Endothelial cell of umbilical vein (primary cell): Measurements from ENCODE around the gene PCSK6. TPM values are rescaled to one million over a fixed set of nuclear protein-coding genes. Genes with fewer than 3 reads are reported as not detected.

ENCODE experiments used
- BruUV-seq: library from RNA; stranded (reverse); fragments of 400-500 nt; replicated peaks from 2 replicates; lab custom pipeline; 2021; lab: Mats Ljungman, UMichigan
- CTCF ChIA-PET: fragments of 300-600, 350-600 bp; sonication (Branson Sonifier 250); formaldehyde crosslinking; loops from one replicate; lab custom pipeline; 2021; ENCODE audit warnings: antibody characterized with exemption, inconsistent platforms; lab: Charles Lee
- POLR2A ChIA-PET: fragments of 300-600, 350-600 bp; sonication (Branson Sonifier 250); formaldehyde crosslinking; loops from one replicate; lab custom pipeline; 2021; ENCODE audit warnings: antibody characterized with exemption, inconsistent platforms; lab: Charles Lee
- DNase-seq: peaks from one replicate; pipeline ENCODE4 v3.0.0-alpha.2; 2011; ENCODE audit warnings: low read depth, low spot score
- FAIRE-seq: peaks from 2 replicates; lab custom pipeline; 2011; peaks lifted over from hg19 to GRCh38; lab: Jason Lieb, UNC
- H2AFZ ChIP-seq: 2 replicates; pipeline ENCODE4 v1.6.0; 2012; ENCODE audit warnings: low read depth, low read length, control low read depth, inconsistent platforms
- H3K27ac ChIP-seq: 2 replicates; pipeline ENCODE4 v1.5.1; 2011; ENCODE audit warnings: low read depth, mild to moderate bottlenecking, control low read depth, low read length, moderate library complexity; ENCODE audit not compliant: insufficient read depth
- H3K27me3 ChIP-seq, 2 experiments: 2 replicates each; pipeline versions ENCODE4 v1.6.0 to v1.6.1; 2011; ENCODE audit warnings: low read length in 2 of 2, mixed read lengths in 1 of 2; ENCODE audit not compliant: control insufficient read depth in 2 of 2, insufficient read depth in 2 of 2
- H3K36me3 ChIP-seq, 2 experiments: 2 replicates in 1 of 2; 3 replicates in 1 of 2; pipeline ENCODE4 v1.5.1; 2011; ENCODE audit warnings: low read length in 2 of 2, mild to moderate bottlenecking in 1 of 2, moderate library complexity in 1 of 2; ENCODE audit not compliant: control insufficient read depth in 2 of 2, insufficient read depth in 2 of 2; ENCODE audit errors: extremely low read depth in 1 of 2
- H3K4me1 ChIP-seq: 3 replicates; pipeline ENCODE4 v1.5.1; 2011; ENCODE audit warnings: mild to moderate bottlenecking, low read length; ENCODE audit not compliant: control insufficient read depth, insufficient read depth; ENCODE audit errors: extremely low read depth
- H3K4me2 ChIP-seq: 2 replicates; pipeline ENCODE4 v1.6.1; 2011; ENCODE audit warnings: low read length, control low read depth, mixed read lengths; ENCODE audit not compliant: insufficient read depth
- H3K4me3 ChIP-seq, 3 experiments: fragments of 200-600 bp in 1 of 3; sonication (generic), shearing (Covaris generic) in 1 of 3; replicated peaks in 1 of 3; 2 replicates each; pipeline ENCODE4 v1.5.1; 2011 to 2016; ENCODE audit warnings: control low read depth in 3 of 3, low read length in 3 of 3, mild to moderate bottlenecking in 2 of 3, inconsistent platforms in 1 of 3, low read depth in 1 of 3, moderate library complexity in 1 of 3; ENCODE audit not compliant: insufficient read depth in 1 of 3
- H3K79me2 ChIP-seq: 2 replicates; pipeline ENCODE4 v1.6.0; 2012; ENCODE audit warnings: low read length, inconsistent platforms; ENCODE audit not compliant: control insufficient read depth, insufficient read depth
- H3K9ac ChIP-seq: replicated peaks from 2 replicates; pipeline ENCODE3; 2011; ENCODE audit warnings: low read length, control low read depth; ENCODE audit not compliant: insufficient read depth; ENCODE audit errors: extremely low read depth
- H3K9me1 ChIP-seq: replicated peaks from 3 replicates; pipeline ENCODE4 v1.6.0; 2011; ENCODE audit warnings: mild to moderate bottlenecking, low read length; ENCODE audit not compliant: control insufficient read depth, insufficient read depth; ENCODE audit errors: extremely low read depth
- H3K9me3 ChIP-seq: replicated peaks from 2 replicates; pipeline ENCODE4 v1.5.1; 2012; ENCODE audit warnings: low read length, inconsistent platforms; ENCODE audit not compliant: control insufficient read depth, insufficient read depth
- H4K20me1 ChIP-seq: replicated peaks from 2 replicates; pipeline ENCODE3; 2011; ENCODE audit warnings: mild to moderate bottlenecking, low read length; ENCODE audit not compliant: control insufficient read depth, insufficient read depth; ENCODE audit errors: extremely low read depth
- CTCF ChIP-seq, 2 donors: IDR thresholded peaks; 1 replicate in 1 of 2; 2 replicates in 1 of 2; pipeline ENCODE4 v1.5.1; 2011; ENCODE audit warnings: low read length in 2 of 2, mild to moderate bottlenecking in 2 of 2, moderate library complexity in 2 of 2, control low read depth in 1 of 2, inconsistent platforms in 1 of 2, low read depth in 1 of 2; ENCODE audit not compliant: insufficient read depth in 1 of 2; ENCODE audit errors: extremely low read depth in 1 of 2
- EZH2 ChIP-seq: IDR thresholded peaks from 2 replicates; pipeline ENCODE4 v1.6.1; 2012; ENCODE audit warnings: borderline replicate concordance, low read depth, mild to moderate bottlenecking, moderate library complexity, low read length, inconsistent platforms; ENCODE audit not compliant: severe bottlenecking
- FOS ChIP-seq: IDR thresholded peaks from 2 replicates; pipeline ENCODE4 v1.6.1; 2011; ENCODE audit warnings: mild to moderate bottlenecking, low read length, moderate library complexity, borderline replicate concordance; ENCODE audit not compliant: insufficient read depth
- GATA2 ChIP-seq: IDR thresholded peaks from 2 replicates; pipeline ENCODE4 v1.7.0; 2011; ENCODE audit warnings: low read depth, mild to moderate bottlenecking, moderate library complexity, mixed read lengths, low read length; ENCODE audit not compliant: insufficient read length, insufficient read depth
- JUN ChIP-seq: IDR thresholded peaks from 2 replicates; pipeline ENCODE4 v1.6.1; 2011; ENCODE audit warnings: borderline replicate concordance, low read depth; ENCODE audit not compliant: insufficient read length, insufficient read depth
- MAX ChIP-seq: IDR thresholded peaks from 2 replicates; pipeline ENCODE4 v1.6.1; 2011; ENCODE audit not compliant: insufficient read depth, insufficient read length
- MYC ChIP-seq: IDR thresholded peaks from one replicate; pipeline ENCODE4 v1.6.1; 2011; ENCODE audit warnings: mild to moderate bottlenecking, low read depth, low read length
- POLR2A ChIP-seq: IDR thresholded peaks from 2 replicates; pipeline ENCODE4 v1.6.1; 2012; ENCODE audit warnings: low read depth, mild to moderate bottlenecking, control low read depth, low read length
- POLR2AphosphoS5 ChIP-seq: IDR thresholded peaks from 2 replicates; pipeline ENCODE4 v1.6.1; 2012; ENCODE audit warnings: low read depth, mild to moderate bottlenecking, control low read depth, low read length, moderate library complexity; ENCODE audit not compliant: insufficient read depth
- dilution Hi-C: fragments of 300-500 bp; cut with MboI; formaldehyde crosslinking; loops from one replicate; pipeline ENCODE4 v1.15.0; 2019; ENCODE audit warnings: low sequenced_read_pairs; ENCODE audit not compliant: extremely low pct_ligation_motif_present
- intact Hi-C: fragments of 100-400 bp; cut with micrococcal nuclease; formaldehyde crosslinking; loops from one replicate; pipeline ENCODE4 v1.10.0; 2022
- polyA plus RNA-seq, 4 experiments: library from polyadenylated mRNA; depleted of rRNA in 3 of 4; stranded (reverse) in 3 of 4; unstranded in 1 of 4; fragments of >200 nt; gene quantifications; 2 replicates each; pipeline versions ENCODE4 v1.2.1 to v1.2.3, GENCODE V29; 2011 to 2012; ENCODE audit warnings: missing spikeins in 1 of 4
- total RNA-seq: library from RNA; stranded (reverse); gene quantifications from 2 replicates; pipeline ENCODE4 v1.2.3, GENCODE V29; 2021

The PCSK6 gene
- total and polyA plus RNA-seq, 2 donors (not counting 3 experiments of a cell fraction or from before 2014, with no cell fraction given) = 0.18 to 0.69 TPM

GRCh38 chr15:101535170-101535902, 45.8 kb upstream of the PCSK6 start:
- Histone ChIP-seq H3K9me3 (no peaks in the 10 kb centered on the region), H3K27ac (no peak overlapping the region), H3K9ac (no peak overlapping the region), H3K9me1 (no peaks in the 10 kb centered on the region), H3K27me3 (no peaks in the 10 kb centered on the region), H2AFZ (no peak overlapping the region), H3K79me2 (no peaks in the 10 kb centered on the region), H3K4me1 (no peaks in the 10 kb centered on the region), H3K4me2 (no peak overlapping the region), H3K36me3 (no peaks in the 10 kb centered on the region), H4K20me1 (no peaks in the 10 kb centered on the region), H3K4me3 (no peak overlapping the region)
- no TSS peak for BruUV-seq
- POLR2A ChIA-PET = no interaction called here
- intact Hi-C loops (no loop called here), dilution Hi-C loops (no loop called here)
- CTCF ChIA-PET = no interaction called here
- TF ChIP-seq JUN (no peak), EZH2 (no peak), CTCF (IDR thresholded peaks at IDR 0.05; ENCODE audit: extremely low read depth in 1 of 2, insufficient read depth in 1 of 2, low read depth in 1 of 2, low read length in 2 of 2) (no peak), POLR2A (no peak), FOS (no peak), MAX (no peak), GATA2 (no peak), POLR2AphosphoS5 (no peak), MYC (no peak)
- DNase-seq (no peak), FAIRE-seq (no peak)
